WTC11 (cell line): Measurements from ENCODE around the gene TMEM238. TPM values are rescaled to one million over a fixed set of nuclear protein-coding genes. Genes with fewer than 3 reads are reported as not detected.

Experiments
- AFF4 ChIP-seq: sonication (generic); formaldehyde crosslinking; IDR thresholded peaks from 2 replicates; pipeline ENCODE4 v1.8.1; 2023; ENCODE audit warnings: mild to moderate bottlenecking, missing genetic modification reagents, borderline replicate concordance
- AR ChIP-seq: fragments of 250-450 bp; sonication (Bioruptor Pico); IDR thresholded peaks from 2 replicates; pipeline ENCODE4 v1.9.0; 2021; ENCODE audit warnings: mild to moderate bottlenecking
- ATF6 ChIP-seq: sonication (generic); formaldehyde crosslinking; IDR thresholded peaks from 2 replicates; pipeline ENCODE4 v1.8.1; 2023; ENCODE audit warnings: mild to moderate bottlenecking, missing genetic modification reagents
- CTCF ChIP-seq: fragments of 200-600 bp; IDR thresholded peaks from 2 replicates; pipeline ENCODE4 v1.8.0; 2022; ENCODE audit warnings: antibody characterized with exemption
- FOXP1 ChIP-seq: sonication (generic); formaldehyde crosslinking; IDR thresholded peaks from 2 replicates; pipeline ENCODE4 v1.8.0; 2022; ENCODE audit warnings: missing genetic modification reagents, mild to moderate bottlenecking, moderate library complexity, borderline replicate concordance
- GTF2I ChIP-seq: fragments of 250-450 bp; sonication (Bioruptor Pico); conservative IDR thresholded peaks from 2 replicates; pipeline ENCODE4 v1.4.0; 2021; ENCODE audit warnings: mild to moderate bottlenecking
- JUN ChIP-seq: sonication (generic); formaldehyde crosslinking; IDR thresholded peaks from 2 replicates; pipeline ENCODE4 v1.8.0; 2023; ENCODE audit warnings: mild to moderate bottlenecking, missing genetic modification reagents
- NFATC4 ChIP-seq: fragments of 250-450 bp; sonication (Bioruptor Pico); IDR thresholded peaks from 2 replicates; pipeline ENCODE4 v1.9.0; 2021; ENCODE audit warnings: mild to moderate bottlenecking
- PRRX2 ChIP-seq: fragments of 250-450 bp; sonication (Bioruptor Pico); IDR thresholded peaks from 2 replicates; pipeline ENCODE4 v1.8.0; 2021; ENCODE audit warnings: mild to moderate bottlenecking
- ZBTB43 ChIP-seq: sonication (generic); formaldehyde crosslinking; IDR thresholded peaks from 2 replicates; pipeline ENCODE4 v1.8.1; 2023; ENCODE audit warnings: mild to moderate bottlenecking, missing genetic modification reagents
- ZNF232 ChIP-seq: sonication (generic); formaldehyde crosslinking; IDR thresholded peaks from 2 replicates; pipeline ENCODE4 v1.8.0; 2022; ENCODE audit warnings: mild to moderate bottlenecking, missing genetic modification reagents
- ZNF263 ChIP-seq: sonication (generic); formaldehyde crosslinking; IDR thresholded peaks from 2 replicates; pipeline ENCODE4 v1.8.1; 2022; ENCODE audit warnings: low read depth, mild to moderate bottlenecking, moderate library complexity, missing genetic modification reagents
- ZNF671 ChIP-seq: fragments of 250-450 bp; sonication (Bioruptor Pico); IDR thresholded peaks from 2 replicates; pipeline ENCODE4 v1.8.0; 2021; ENCODE audit warnings: mild to moderate bottlenecking
- ZSCAN18 ChIP-seq: fragments of 250-450 bp; sonication (Bioruptor Pico); IDR thresholded peaks from 2 replicates; pipeline ENCODE4 v2.1.2; 2022; ENCODE audit warnings: mild to moderate bottlenecking, moderate library complexity
- total RNA-seq: library from RNA; stranded (reverse); gene quantifications from 3 replicates; pipeline ENCODE4 v1.2.3, GENCODE V29; 2021

TMEM238 gene
- total RNA-seq, 1 experiment from 2014 or later, result 8.3 TPM

- TF ChIP-seq AFF4 (CRISPR knock-in tag) (no peak), PRRX2 (CRISPR knock-in tag) (no peak), FOXP1 (no peak), AR (no peak), ATF6 (CRISPR knock-in tag) (no peak), ZBTB43 (no peak), CTCF (no peak), ZNF671 (CRISPR knock-in tag) (no peak), GTF2I (no peak), NFATC4 (CRISPR knock-in tag) (no peak), ZSCAN18 (CRISPR knock-in tag) (no peak), ZNF263 (no peak), JUN (CRISPR knock-in tag) (no peak), ZNF232 (no peak)
Measured at GRCh38 chr19:55339105-55339888, 44.8 kb downstream of the TMEM238 start, which contains the start of gene KMT5C (continued).
